OCI-M2 (cell line): Measurements from ENCODE around the gene MAZ.

Experiments
- DNase-seq: peaks from one replicate; lab custom pipeline; 2025; ENCODE audit not compliant: unreplicated experiment; lab: John Stamatoyannopoulos, UW

MAZ gene

DNA sequence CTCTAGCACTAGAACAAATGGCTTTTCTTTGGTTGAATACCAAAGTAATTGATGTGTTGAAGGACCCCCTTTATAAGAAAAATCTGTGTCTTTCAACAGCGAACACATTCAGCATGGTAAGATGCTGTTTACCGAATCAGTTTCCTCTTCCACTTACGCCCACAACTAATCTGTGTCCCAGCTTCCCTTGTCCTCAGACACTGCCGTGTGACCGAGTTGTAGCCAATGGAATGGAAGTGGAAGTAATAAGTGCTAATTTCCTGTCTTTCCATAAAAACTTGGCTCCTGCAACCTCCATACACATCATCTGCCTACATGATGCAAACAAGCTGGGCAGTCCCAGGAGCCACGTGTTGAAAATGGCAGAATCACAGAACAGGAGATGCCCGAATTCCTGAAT, 46.3 kb downstream of the MAZ start:
- no peak for DNase-seq

GRCh38 chr16:29854520-29855100, 48.3 kb downstream of the MAZ start:
- DNase-seq = no peak

- no peak for DNase-seq
These were observed 50.9 kb downstream of the MAZ start for GRCh38 chr16:29857133-29857760.

DNA sequence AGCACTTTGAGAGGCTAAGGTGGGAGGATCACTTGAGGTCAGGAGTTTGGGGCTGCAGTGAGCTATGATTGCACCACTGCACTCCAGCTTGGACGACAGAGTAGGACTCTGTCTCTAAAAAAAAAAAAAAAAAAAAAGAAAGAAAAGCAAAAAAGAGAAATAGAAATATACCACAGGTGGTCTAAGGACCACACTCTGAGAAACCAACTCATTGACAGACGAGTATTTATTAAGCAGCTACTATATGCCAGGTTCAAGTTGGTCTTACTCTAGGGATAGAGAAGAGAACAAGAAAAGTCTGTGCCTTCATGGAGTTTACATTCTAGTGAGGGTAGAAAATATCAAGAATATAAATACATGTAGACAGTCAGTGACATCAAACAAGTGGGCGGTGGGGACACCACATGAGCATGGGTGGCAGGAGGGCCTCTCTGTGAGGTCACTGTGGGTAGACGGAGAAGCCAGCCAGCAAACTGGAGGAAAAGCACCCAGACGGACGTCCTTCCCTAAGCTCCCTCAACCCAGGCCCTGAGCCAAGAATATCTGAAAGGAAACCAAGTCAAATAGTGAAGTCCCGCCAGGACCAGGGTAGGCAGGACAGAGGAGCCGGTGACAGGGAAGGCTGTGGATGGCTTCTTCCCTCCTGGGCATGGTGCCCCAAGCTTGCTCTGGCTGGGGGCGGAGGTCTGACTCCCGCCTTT, 52.0 kb downstream of the MAZ start:
- no peak for DNase-seq

DNA sequence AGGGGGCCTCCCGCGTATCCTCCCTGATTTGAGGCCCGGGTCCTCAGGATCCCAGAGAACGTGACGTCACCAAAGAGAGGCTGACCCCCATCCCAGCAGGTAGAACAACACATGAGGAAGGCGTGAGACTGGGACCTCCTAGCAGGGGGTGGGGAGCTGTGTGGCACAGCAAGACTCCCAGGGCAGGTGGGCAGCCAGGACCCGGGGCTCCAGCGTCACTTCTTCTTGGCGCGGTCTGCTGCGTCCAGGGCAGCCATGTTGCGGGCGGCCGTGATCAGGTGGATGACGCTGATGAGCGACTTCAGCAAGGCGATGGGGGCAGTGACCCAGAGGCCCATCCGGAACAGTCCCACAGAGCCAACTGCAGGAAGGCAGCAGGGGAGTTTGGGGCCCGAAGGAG, 52.6 kb downstream of the MAZ start:
- DNase-seq = no peak

GRCh38 chr16:29860218-29860617, 53.9 kb downstream of the MAZ start:
- DNase-seq = no peak
